MCF 10A (cell line): ENCODE results near the gene AUTS2. TPM values are rescaled to one million over a fixed set of nuclear protein-coding genes. Genes with fewer than 3 reads are reported as not detected.

ENCODE experiments used
- BruUV-seq: library from RNA; stranded (reverse); fragments of 400-500 nt; replicated peaks from 2 replicates; lab custom pipeline; 2021; lab: Mats Ljungman, UMichigan
- CTCF ChIA-PET: fragments of 300-600 bp; sonication (Branson Sonifier 250); formaldehyde crosslinking; extraction: SDS; loops from one replicate; lab custom pipeline; 2021; ENCODE audit warnings: antibody characterized with exemption, inconsistent platforms; lab: Yijun Ruan, JAX
- POLR2A ChIA-PET: fragments of 300-600, 350-650 bp; sonication (Branson Sonifier 250); formaldehyde crosslinking; extraction: SDS; loops from one replicate; lab custom pipeline; 2020; ENCODE audit warnings: antibody characterized with exemption, inconsistent platforms; lab: Yijun Ruan, JAX
- DNase-seq: peaks from one replicate; pipeline ENCODE4 v3.0.0-alpha.2; 2018; ENCODE audit not compliant: unreplicated experiment
- H3K27ac Mint-ChIP-seq: one replicate; pipeline ENCODE4 v1.8.0; 2022; ENCODE audit warnings: mild to moderate bottlenecking, low read depth, mixed read lengths; ENCODE audit not compliant: unreplicated experiment
- H3K27me3 Mint-ChIP-seq: one replicate; pipeline ENCODE4 v1.8.0; 2022; ENCODE audit warnings: mixed read lengths; ENCODE audit not compliant: insufficient read depth, unreplicated experiment
- H3K36me3 Mint-ChIP-seq: one replicate; pipeline ENCODE4 v1.8.0; 2022; ENCODE audit warnings: mild to moderate bottlenecking, moderate library complexity, mixed read lengths; ENCODE audit not compliant: insufficient read depth, unreplicated experiment
- H3K4me1 Mint-ChIP-seq: one replicate; pipeline ENCODE4 v1.8.0; 2022; ENCODE audit warnings: mixed read lengths; ENCODE audit not compliant: insufficient read depth, unreplicated experiment
- H3K4me3 Mint-ChIP-seq: one replicate; pipeline ENCODE4 v1.8.0; 2022; ENCODE audit warnings: mild to moderate bottlenecking, moderate library complexity, mixed read lengths; ENCODE audit not compliant: unreplicated experiment
- H3K9me3 Mint-ChIP-seq: one replicate; pipeline ENCODE4 v1.8.0; 2022; ENCODE audit warnings: mixed read lengths; ENCODE audit not compliant: unreplicated experiment
- CTCF ChIP-seq: fragments of 200-600 bp; IDR thresholded peaks from one replicate; pipeline ENCODE4 v1.8.0; 2022; ENCODE audit warnings: antibody characterized with exemption, mild to moderate bottlenecking; ENCODE audit not compliant: unreplicated experiment
- intact Hi-C: fragments of 100-400 bp; cut with micrococcal nuclease; formaldehyde crosslinking; loops from 2 replicates; pipeline ENCODE4 v1.14.1; 2022
- total RNA-seq: library from RNA; stranded (reverse); gene quantifications from 2 replicates; pipeline ENCODE4 v1.2.3, GENCODE V29; 2022

Gene AUTS2
- total RNA-seq, 1 experiment from 2014 or later, result 1.3 TPM

GRCh38 chr7:69736126-69736810, 138.0 kb downstream of the AUTS2 start:
- H3K36me3 Mint-ChIP-seq, result no peaks in the 10 kb centered on the region
- DNase-seq, result no peak
- TF ChIP-seq CTCF, result no peak
- no peak overlapping the region for H3K27ac Mint-ChIP-seq
- no peaks in the 10 kb centered on the region for H3K27me3 Mint-ChIP-seq
- H3K4me1 Mint-ChIP-seq, result no peaks in the 10 kb centered on the region
- intact Hi-C loops, result no loop called here
- CTCF ChIA-PET, result no interaction called here
- no peak overlapping the region for H3K4me3 Mint-ChIP-seq
- peaks cover 42% of the 10 kb centered on the region for H3K9me3 Mint-ChIP-seq
- no TSS peak for BruUV-seq
- POLR2A ChIA-PET, result no interaction called here

GRCh38 chr7:69738396-69738951, 140.2 kb downstream of the AUTS2 start:
- intact Hi-C loops, result no loop called here
- no peak overlapping the region for H3K27ac Mint-ChIP-seq
- ChIA-PET CTCF (interaction anchor here (0.7 to 1.7 kb wide), 2 partner anchors 11 to 179 kb away, joined by 3 to 5 read pairs; no protein-coding TSS in a partner anchor), POLR2A (no interaction called here)
- TF ChIP-seq CTCF, result no peak
- BruUV-seq, result no TSS peak
- no peaks in the 10 kb centered on the region for H3K27me3 Mint-ChIP-seq
- H3K36me3 Mint-ChIP-seq, result no peaks in the 10 kb centered on the region
- H3K4me1 Mint-ChIP-seq, result no peaks in the 10 kb centered on the region
- H3K4me3 Mint-ChIP-seq, result no peak overlapping the region
- no peak for DNase-seq
- peaks cover 30% of the 10 kb centered on the region for H3K9me3 Mint-ChIP-seq

DNA sequence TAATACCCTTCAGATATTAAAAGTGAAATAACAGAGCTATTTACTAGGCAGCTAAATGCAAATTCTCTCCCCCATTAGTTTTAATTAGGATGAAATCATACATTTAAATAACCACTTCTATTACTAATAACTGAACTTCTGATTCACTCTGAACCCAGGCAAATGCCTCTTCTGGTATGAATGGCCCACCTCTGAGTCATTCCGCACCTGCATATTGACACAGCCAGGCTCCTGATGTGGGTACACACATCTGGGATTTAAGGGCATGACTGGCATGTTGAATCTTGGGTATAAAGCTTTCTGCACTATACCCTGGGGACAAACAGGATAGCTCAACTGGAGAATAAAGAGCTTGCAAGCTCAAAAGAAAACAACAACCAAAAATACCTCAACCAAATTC, 140.9 kb downstream of the AUTS2 start:
- H3K27me3 Mint-ChIP-seq, result no peaks in the 10 kb centered on the region
- H3K9me3 Mint-ChIP-seq, result peaks cover 24% of the 10 kb centered on the region
- CTCF ChIA-PET, result interaction anchor here (0.7 to 1.7 kb wide), 2 partner anchors 11 to 180 kb away, joined by 3 to 5 read pairs; no protein-coding TSS in a partner anchor
- DNase-seq, result no peak
- no peak for TF ChIP-seq CTCF
- intact Hi-C loops, result no loop called here
- no TSS peak for BruUV-seq
- no peaks in the 10 kb centered on the region for H3K4me1 Mint-ChIP-seq
- no peaks in the 10 kb centered on the region for H3K36me3 Mint-ChIP-seq
- no peak overlapping the region for H3K4me3 Mint-ChIP-seq
- no peak overlapping the region for H3K27ac Mint-ChIP-seq
- POLR2A ChIA-PET, result no interaction called here

DNA sequence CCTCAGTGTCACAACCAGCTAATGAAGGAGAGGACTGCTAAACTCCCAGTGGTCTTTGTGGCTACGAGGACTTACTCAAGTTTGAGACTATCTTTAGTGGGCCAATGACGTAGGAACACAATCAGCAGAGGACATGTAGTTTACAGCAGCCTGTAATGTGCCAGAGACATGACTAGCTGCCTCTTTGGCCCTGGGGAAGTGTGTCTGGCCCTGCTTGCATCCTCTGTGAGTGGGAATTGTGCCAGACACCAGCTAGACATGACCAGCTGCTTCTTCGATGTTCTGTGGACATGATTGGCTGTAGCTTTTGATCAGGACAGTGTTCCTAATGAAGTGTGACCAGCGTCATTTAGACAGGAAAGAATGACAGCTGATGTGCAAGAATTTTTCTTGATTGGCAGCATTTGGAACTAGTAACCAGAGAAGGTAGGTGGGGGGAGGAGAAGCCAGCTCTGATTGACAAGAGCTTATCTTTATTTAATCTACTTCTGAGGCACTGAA, 141.7 kb downstream of the AUTS2 start:
- intact Hi-C loops, result no loop called here
- no peak for DNase-seq
- CTCF ChIA-PET, result interaction anchor here (1.7 kb wide), 1 partner anchor 12 kb away, joined by 5 read pairs; no protein-coding TSS in a partner anchor
- BruUV-seq, result no TSS peak
- H3K4me3 Mint-ChIP-seq, result no peak overlapping the region
- no peaks in the 10 kb centered on the region for H3K27me3 Mint-ChIP-seq
- no peak overlapping the region for H3K27ac Mint-ChIP-seq
- no peaks in the 10 kb centered on the region for H3K36me3 Mint-ChIP-seq
- POLR2A ChIA-PET, result no interaction called here
- peaks cover 24% of the 10 kb centered on the region for H3K9me3 Mint-ChIP-seq
- no peaks in the 10 kb centered on the region for H3K4me1 Mint-ChIP-seq
- TF ChIP-seq CTCF, result no peak
